K562 (cell line): ENCODE results near the gene KRT25. TPM values are rescaled to one million over a fixed set of nuclear protein-coding genes. Genes with fewer than 3 reads are reported as not detected.

ENCODE experiments used
- ATAC-seq: fragments of 200-7000 bp; cut with Tn5 transposase; 3 replicates; pipeline ENCODE4 v1.9.1; 2020; ENCODE audit warnings: moderate library complexity
- BruUV-seq: library from RNA; stranded (reverse); fragments of 400-500 nt; replicated peaks from 2 replicates; lab custom pipeline; 2021; lab: Mats Ljungman, UMichigan
- CTCF ChIA-PET: fragments of 300-600 bp; formaldehyde crosslinking; extraction: SDS; loops from one replicate; lab custom pipeline; 2021; ENCODE audit warnings: low intra/inter-chr PET ratio; lab: Yijun Ruan, JAX
- POLR2A ChIA-PET: fragments of 300-600, 350-650 bp; sonication (Branson Sonifier 250); formaldehyde crosslinking; extraction: SDS; loops from one replicate; lab custom pipeline; 2021; ENCODE audit warnings: antibody characterized with exemption, inconsistent platforms; lab: Yijun Ruan, JAX
- DNase-seq, 4 experiments: peaks; one replicate each; pipeline versions ENCODE4 v3.0.0 to v3.0.0-alpha.2; 2011 to 2018; ENCODE audit warnings: low spot score in 3 of 4, mixed read lengths in 3 of 4; ENCODE audit errors: extremely low read depth in 1 of 4
- FAIRE-seq: peaks from 2 replicates; lab custom pipeline; 2011; peaks lifted over from hg19 to GRCh38; lab: Jason Lieb, UNC
- H2AFZ ChIP-seq: 2 replicates; pipeline ENCODE4 v1.6.0; 2011; ENCODE audit warnings: low read depth, low read length, control low read depth, inconsistent platforms
- H3K27ac ChIP-seq: fragments of 200-600 bp; 3 replicates; pipeline ENCODE4 v1.8.0; 2011; ENCODE audit warnings: low read depth, mild to moderate bottlenecking, control low read depth, inconsistent platforms, low read length, moderate library complexity, mixed read lengths; ENCODE audit errors: extremely low read depth
- H3K27me3 ChIP-seq, 2 experiments: fragments of 300-600 bp in 1 of 2; 2 replicates in 1 of 2; 3 replicates in 1 of 2; pipeline versions ENCODE4 v1.6.0 to v1.8.0; 2011; ENCODE audit warnings: inconsistent platforms in 2 of 2, low read length in 2 of 2, mild to moderate bottlenecking in 1 of 2, mixed read lengths in 1 of 2, moderate library complexity in 1 of 2; ENCODE audit not compliant: control insufficient read depth in 2 of 2, insufficient read depth in 2 of 2
- H3K36me3 ChIP-seq: fragments of 300-600 bp; 3 replicates; pipeline ENCODE4 v1.8.0; 2011; ENCODE audit warnings: mild to moderate bottlenecking, low read length, inconsistent platforms; ENCODE audit not compliant: control insufficient read depth, insufficient read depth
- H3K4me1 ChIP-seq, 2 experiments: fragments of 200-600 bp in 1 of 2; replicated peaks in 1 of 2; 2 replicates in 1 of 2; 3 replicates in 1 of 2; pipeline versions ENCODE4 v1.5.1 to v1.8.0; 2011; ENCODE audit warnings: inconsistent platforms in 2 of 2, low read length in 2 of 2, mild to moderate bottlenecking in 1 of 2, mixed read lengths in 1 of 2, moderate library complexity in 1 of 2; ENCODE audit not compliant: control insufficient read depth in 2 of 2, insufficient read depth in 2 of 2
- H3K4me2 ChIP-seq: 2 replicates; pipeline ENCODE4 v1.6.1; 2011; ENCODE audit warnings: low read length, control low read depth, inconsistent platforms, mixed read lengths; ENCODE audit not compliant: insufficient read depth
- H3K4me3 ChIP-seq: fragments of 200-600 bp; sonication (generic), shearing (Covaris generic); 2 replicates; pipeline ENCODE4 v1.5.1; 2016; ENCODE audit warnings: control low read depth, inconsistent platforms
- H3K79me2 ChIP-seq: fragments of 200-600 bp; 3 replicates; pipeline ENCODE4 v1.8.0; 2011; ENCODE audit warnings: low read length, inconsistent platforms; ENCODE audit not compliant: control insufficient read depth, insufficient read depth
- H3K9ac ChIP-seq, 2 experiments: 2 replicates each; pipeline versions ENCODE4 v1.6.0 to v1.6.1; 2011; ENCODE audit warnings: low read depth in 2 of 2, low read length in 2 of 2, control low read depth in 1 of 2, inconsistent platforms in 1 of 2, mild to moderate bottlenecking in 1 of 2, mixed read lengths in 1 of 2; ENCODE audit not compliant: insufficient read depth in 1 of 2
- H3K9me1 ChIP-seq: one replicate; pipeline ENCODE4 v1.6.0; 2011; ENCODE audit warnings: inconsistent platforms, mild to moderate bottlenecking, low read length, moderate library complexity; ENCODE audit not compliant: control insufficient read depth, insufficient read depth
- H3K9me3 ChIP-seq: replicated peaks from 2 replicates; pipeline ENCODE4 v1.5.1; 2011; ENCODE audit warnings: low read depth, low read length, inconsistent platforms; ENCODE audit not compliant: control insufficient read depth, insufficient read depth
- H4K20me1 ChIP-seq: replicated peaks from 2 replicates; pipeline ENCODE4 v1.6.1; 2011; ENCODE audit warnings: low read length, inconsistent platforms, mixed read lengths; ENCODE audit not compliant: control insufficient read depth, insufficient read depth
- BMI1 ChIP-seq: fragments of 150-350 bp; IDR thresholded peaks from 2 replicates; pipeline ENCODE4 v1.6.1; 2014; ENCODE audit warnings: low read length
- E4F1 ChIP-seq: fragments of 250-450 bp; sonication (Bioruptor Pico); IDR thresholded peaks from 2 replicates; pipeline ENCODE4 v1.5.0; 2021; ENCODE audit warnings: mild to moderate bottlenecking, borderline replicate concordance
- ELF2 ChIP-seq: fragments of 250-450 bp; sonication (Bioruptor Pico); IDR thresholded peaks from 2 replicates; pipeline ENCODE4 v1.5.0; 2021; ENCODE audit warnings: mild to moderate bottlenecking
- ERF ChIP-seq: fragments of 450-650 bp; formaldehyde crosslinking; IDR thresholded peaks from 2 replicates; pipeline ENCODE4 v1.4.0; 2020; ENCODE audit warnings: mild to moderate bottlenecking, mixed read lengths
- FOXJ3 ChIP-seq: sonication (generic); formaldehyde crosslinking; IDR thresholded peaks from 2 replicates; pipeline ENCODE4 v1.4.0; 2020; ENCODE audit warnings: mild to moderate bottlenecking, missing genetic modification reagents
- HCFC1 ChIP-seq: IDR thresholded peaks from 2 replicates; pipeline ENCODE4 v1.6.1; 2012; ENCODE audit warnings: low read depth, low read length, improper control_type of control experiment
- PATZ1 ChIP-seq: fragments of 250-450 bp; sonication (Bioruptor Pico); IDR thresholded peaks from 2 replicates; pipeline ENCODE4 v1.5.0; 2020; ENCODE audit warnings: mild to moderate bottlenecking, borderline replicate concordance
- PPARD ChIP-seq: fragments of 250-450 bp; sonication (Bioruptor Pico); IDR thresholded peaks from 2 replicates; pipeline ENCODE4 v1.8.0; 2022; ENCODE audit warnings: inconsistent platforms, mild to moderate bottlenecking, moderate library complexity
- RBM15 ChIP-seq: fragments of 200-400 bp; formaldehyde crosslinking; IDR thresholded peaks from 2 replicates; pipeline ENCODE4 v1.6.1; 2018; ENCODE audit warnings: mild to moderate bottlenecking, low read length, moderate library complexity; ENCODE audit not compliant: insufficient read depth
- RBM17 ChIP-seq: fragments of 200-400 bp; formaldehyde crosslinking; IDR thresholded peaks from 2 replicates; pipeline ENCODE4 v1.6.1; 2017; ENCODE audit warnings: low read depth, mild to moderate bottlenecking, low read length, borderline replicate concordance
- ZNF24 ChIP-seq: fragments of 450-650 bp; IDR thresholded peaks from 2 replicates; pipeline ENCODE4 v1.6.1; 2016
- ZNF444 ChIP-seq: fragments of 250-450 bp; sonication (Bioruptor Pico); IDR thresholded peaks from 2 replicates; pipeline ENCODE4 v1.4.0; 2020; ENCODE audit warnings: mild to moderate bottlenecking, moderate library complexity
- ZNF561 ChIP-seq: fragments of 450-650 bp; formaldehyde crosslinking; conservative IDR thresholded peaks from 2 replicates; pipeline ENCODE4 v1.4.0; 2020; ENCODE audit warnings: mild to moderate bottlenecking, moderate library complexity
- WGBS: fragments of 100-300 bp; shearing (Covaris generic); methylation state at CpG from one replicate; pipeline ENCODE4 v1.1.6; 2016; ENCODE audit warnings: low coverage, mixed read lengths; ENCODE audit not compliant: insufficient coverage; ENCODE audit errors: missing lambda C conversion rate; 5-methylcytosine and 5-hydroxymethylcytosine counted together
- in situ Hi-C: fragments of 300-500 bp; cut with MboI; formaldehyde crosslinking; loops from 4 replicates; pipeline ENCODE4 v1.15.0; 2018; ENCODE audit warnings: inconsistent platforms, mixed read lengths
- intact Hi-C: fragments of 100-400 bp; cut with micrococcal nuclease; formaldehyde crosslinking; loops from 2 replicates; pipeline ENCODE4 v1.14.2; 2022
- polyA plus RNA-seq, 8 experiments: library from polyadenylated mRNA; depleted of rRNA in 4 of 8; stranded (reverse) in 5 of 8; unstranded in 3 of 8; fragments of >200 nt; fragmentation: Nextera tagmentation in 2 of 8; fragmentation: Illumina TruSeq in 1 of 8; extraction: Ambion mirVana in 2 of 8; extraction: Trizol in 1 of 8; gene quantifications; 2 replicates each; pipeline versions ENCODE4 v1.2.1 to v1.2.3, GENCODE V29; 2011 to 2014; ENCODE audit warnings: inconsistent platforms in 1 of 8, missing spikeins in 1 of 8
- total RNA-seq, 7 experiments: library from RNA; depleted of rRNA in 6 of 7; stranded (reverse); fragments of >200 nt in 6 of 7; fragmentation: Illumina TruSeq in 2 of 7; extraction: Trizol in 2 of 7; gene quantifications; 2 replicates each; pipeline versions ENCODE4 v1.2.1 to v1.2.3, GENCODE V29; 2011 to 2021; ENCODE audit warnings: low replicate concordance in 1 of 7
- TF ChIP-seq, protein P1 (sequence below): fragments of 450-650 bp; formaldehyde crosslinking; IDR thresholded peaks from 2 replicates; pipeline ENCODE4 v1.4.0; 2020; ENCODE audit warnings: mild to moderate bottlenecking, mixed read lengths

KRT25 gene
- total and polyA plus RNA-seq, 9 of the 15 experiments (the other 6 are each of a cell fraction or from before 2014, with no cell fraction given), result not detected

GRCh38 chr17:40718930-40719329 lies 36.2 kb downstream of the KRT25 start:
- ATAC-seq (no peak), FAIRE-seq (no peak), DNase-seq (no peak)
- no peaks in the 10 kb centered on the region for H4K20me1 ChIP-seq
- H3K27ac ChIP-seq, result no peak overlapping the region
- no TSS peak for BruUV-seq
- H3K4me3 ChIP-seq, result no peak overlapping the region
- H3K79me2 ChIP-seq, result no peaks in the 10 kb centered on the region
- no peak overlapping the region for H2AFZ ChIP-seq
- no peaks in the 10 kb centered on the region for H3K9me3 ChIP-seq
- no peaks in the 10 kb centered on the region for H3K36me3 ChIP-seq
- no peaks in the 10 kb centered on the region for H3K9me1 ChIP-seq
- intact Hi-C loops (no loop called here), in situ Hi-C loops (no loop called here)
- no peak for TF ChIP-seq ZNF561 (CRISPR knock-in tag)
- no peak for TF ChIP-seq ZNF24
- TF ChIP-seq FOXJ3 (CRISPR knock-in tag), result no peak
- no peak for TF ChIP-seq HCFC1
- no peak for TF ChIP-seq RBM15
- no peak for TF ChIP-seq PATZ1 (CRISPR knock-in tag)
- no peak for TF ChIP-seq BMI1
- TF ChIP-seq PPARD (CRISPR knock-in tag), result no peak
- no peak for TF ChIP-seq ELF2 (CRISPR knock-in tag)
- TF ChIP-seq ERF, result no peak
- no peak for TF ChIP-seq ZNF444 (CRISPR knock-in tag)
- TF ChIP-seq E4F1, result no peak
- TF ChIP-seq, protein P1, sequence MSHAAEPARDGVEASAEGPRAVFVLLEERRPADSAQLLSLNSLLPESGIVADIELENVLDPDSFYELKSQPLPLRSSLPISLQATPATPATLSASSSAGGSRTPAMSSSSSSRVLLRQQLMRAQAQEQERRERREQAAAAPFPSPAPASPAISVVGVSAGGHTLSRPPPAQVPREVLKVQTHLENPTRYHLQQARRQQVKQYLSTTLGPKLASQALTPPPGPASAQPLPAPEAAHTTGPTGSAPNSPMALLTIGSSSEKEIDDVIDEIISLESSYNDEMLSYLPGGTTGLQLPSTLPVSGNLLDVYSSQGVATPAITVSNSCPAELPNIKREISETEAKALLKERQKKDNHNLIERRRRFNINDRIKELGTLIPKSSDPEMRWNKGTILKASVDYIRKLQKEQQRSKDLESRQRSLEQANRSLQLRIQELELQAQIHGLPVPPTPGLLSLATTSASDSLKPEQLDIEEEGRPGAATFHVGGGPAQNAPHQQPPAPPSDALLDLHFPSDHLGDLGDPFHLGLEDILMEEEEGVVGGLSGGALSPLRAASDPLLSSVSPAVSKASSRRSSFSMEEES (CRISPR knock-in tag), result no peak
- TF ChIP-seq RBM17, result no peak
- H3K27me3 ChIP-seq, result peaks cover 10 to 12% of the 10 kb centered on the region in 2 experiments; a peak in 4 of 5 replicates
- ChIA-PET CTCF (no interaction called here), POLR2A (no interaction called here)
- H3K9ac ChIP-seq, result no peak overlapping the region
- WGBS, result under 1% methylated on average over 8 of the region's 8 CpGs
- no peaks in the 10 kb centered on the region for H3K4me1 ChIP-seq
- H3K4me2 ChIP-seq, result no peak overlapping the region
